Breast epithelium (tissue), 3 donors: Measurements from ENCODE around the gene COL11A1.

Experiments used
- POLR2A ChIP-seq: fragments of 450-650 bp; IDR thresholded peaks from one replicate; pipeline ENCODE4 v1.6.1; 2016; ENCODE audit warnings: antibody characterized with exemption, mild to moderate bottlenecking, moderate library complexity
- POLR2AphosphoS5 ChIP-seq, 3 donors: sonication (generic); formaldehyde crosslinking; IDR thresholded peaks; one replicate each; pipeline ENCODE4 v1.6.1; 2017; ENCODE audit warnings: antibody characterized with exemption in 3 of 3
- TF ChIP-seq, protein P1 (sequence below), 3 donors: fragments of 450-650 bp; IDR thresholded peaks; one replicate each; pipeline ENCODE4 v1.5.1; 2016 to 2017; ENCODE audit warnings: antibody characterized with exemption in 3 of 3, mild to moderate bottlenecking in 3 of 3, moderate library complexity in 3 of 3

DNA sequence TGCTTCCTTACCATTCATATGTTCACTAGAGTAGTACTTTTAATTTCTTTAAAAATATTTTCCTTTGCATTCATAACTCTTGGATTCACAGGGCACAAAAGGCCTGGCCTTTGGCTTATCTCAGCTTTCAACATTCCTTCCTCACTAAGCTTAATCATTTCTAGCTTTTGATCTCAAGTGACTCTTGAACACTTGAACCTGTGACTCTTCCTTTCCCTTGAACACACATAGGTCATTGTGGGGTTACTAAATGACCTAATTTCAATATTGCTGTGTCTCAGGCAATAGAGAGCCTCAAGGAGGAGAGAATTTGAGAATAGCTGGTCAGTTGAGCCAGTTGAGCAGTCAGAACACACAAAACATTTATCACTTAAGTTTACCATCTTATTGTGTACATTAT is 49.9 kb downstream of the COL11A1 start:
- TF ChIP-seq, protein P1, sequence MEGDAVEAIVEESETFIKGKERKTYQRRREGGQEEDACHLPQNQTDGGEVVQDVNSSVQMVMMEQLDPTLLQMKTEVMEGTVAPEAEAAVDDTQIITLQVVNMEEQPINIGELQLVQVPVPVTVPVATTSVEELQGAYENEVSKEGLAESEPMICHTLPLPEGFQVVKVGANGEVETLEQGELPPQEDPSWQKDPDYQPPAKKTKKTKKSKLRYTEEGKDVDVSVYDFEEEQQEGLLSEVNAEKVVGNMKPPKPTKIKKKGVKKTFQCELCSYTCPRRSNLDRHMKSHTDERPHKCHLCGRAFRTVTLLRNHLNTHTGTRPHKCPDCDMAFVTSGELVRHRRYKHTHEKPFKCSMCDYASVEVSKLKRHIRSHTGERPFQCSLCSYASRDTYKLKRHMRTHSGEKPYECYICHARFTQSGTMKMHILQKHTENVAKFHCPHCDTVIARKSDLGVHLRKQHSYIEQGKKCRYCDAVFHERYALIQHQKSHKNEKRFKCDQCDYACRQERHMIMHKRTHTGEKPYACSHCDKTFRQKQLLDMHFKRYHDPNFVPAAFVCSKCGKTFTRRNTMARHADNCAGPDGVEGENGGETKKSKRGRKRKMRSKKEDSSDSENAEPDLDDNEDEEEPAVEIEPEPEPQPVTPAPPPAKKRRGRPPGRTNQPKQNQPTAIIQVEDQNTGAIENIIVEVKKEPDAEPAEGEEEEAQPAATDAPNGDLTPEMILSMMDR (IDR thresholded peaks at IDR 0.05): no peak
- TF ChIP-seq POLR2A: no peak
- TF ChIP-seq POLR2AphosphoS5 (IDR thresholded peaks at IDR 0.05): no peak
